HUES64 (cell line): ENCODE results near the gene DPM2.

Experiments
- H3K27ac ChIP-seq: 2 replicates; pipeline ENCODE4 v1.7.0; 2013; ENCODE audit warnings: low read depth, low read length, inconsistent platforms
- H3K27me3 ChIP-seq: 2 replicates; pipeline ENCODE4 v1.6.1; 2013; ENCODE audit warnings: mild to moderate bottlenecking, low read length; ENCODE audit not compliant: insufficient read depth
- H3K36me3 ChIP-seq: 2 replicates; pipeline ENCODE4 v1.6.1; 2013; ENCODE audit warnings: mild to moderate bottlenecking, low read length; ENCODE audit not compliant: insufficient read depth
- H3K4me1 ChIP-seq: 2 replicates; pipeline ENCODE4 v1.6.1; 2013; ENCODE audit warnings: mild to moderate bottlenecking, low read length, moderate library complexity; ENCODE audit not compliant: insufficient read depth
- H3K4me3 ChIP-seq: 2 replicates; pipeline ENCODE4 v1.5.1; 2013; ENCODE audit warnings: mild to moderate bottlenecking, low read length, moderate library complexity
- H3K9ac ChIP-seq: 2 replicates; pipeline ENCODE4 v1.6.1; 2013; ENCODE audit warnings: mild to moderate bottlenecking, low read depth, low read length
- H3K9me3 ChIP-seq: 2 replicates; pipeline ENCODE4 v1.6.1; 2013; ENCODE audit warnings: low read depth, low read length; ENCODE audit not compliant: insufficient read depth
- WGBS: fragments of 150-250, 120-280 bp; methylation state at CpG from one replicate; pipeline ENCODE4 v1.1.7; 2013; ENCODE audit warnings: missing lambda C conversion rate; 5-methylcytosine and 5-hydroxymethylcytosine counted together

The DPM2 gene

GRCh38 chr9:127950513-127951289, 13.0 kb upstream of the DPM2 start:
- Histone ChIP-seq H3K9ac (0 out of 2 replicates have a peak overlapping the region, but pooled peaks have one; percentile 31), H3K36me3 (peaks cover 3% of the 10 kb centered on the region; the same call in 1 of the 2 replicates), H3K4me3 (no peak overlapping the region), H3K4me1 (peaks cover 6% of the 10 kb centered on the region; the same call in 1 of the 2 replicates), H3K9me3 (no peaks in the 10 kb centered on the region), H3K27ac (no peak overlapping the region), H3K27me3 (no peaks in the 10 kb centered on the region)
- 91% methylated on average over 21 of the region's 21 CpGs for WGBS

- Histone ChIP-seq H3K36me3 (peaks cover 10% of the 10 kb centered on the region), H3K9me3 (no peaks in the 10 kb centered on the region), H3K27ac (no peak overlapping the region)
These were observed 12.3 kb upstream of the DPM2 start for GRCh38 chr9:127949827-127950512.

GRCh38 chr9:127947841-127948710, 10.4 kb upstream of the DPM2 start:
- Histone ChIP-seq H3K9me3 (no peaks in the 10 kb centered on the region), H3K4me3 (no peak overlapping the region), H3K36me3 (peaks cover 24% of the 10 kb centered on the region), H3K4me1 (no peaks in the 10 kb centered on the region), H3K9ac (no peak overlapping the region), H3K27ac (no peak overlapping the region), H3K27me3 (no peaks in the 10 kb centered on the region)
- WGBS: 88% methylated on average over 17 of the region's 17 CpGs

More at GRCh38 chr9:127949827-127950512, 12.3 kb upstream of the DPM2 start:
- Histone ChIP-seq H3K4me3 (no peak overlapping the region), H3K27me3 (no peaks in the 10 kb centered on the region), H3K9ac (no peak overlapping the region), H3K4me1 (no peaks in the 10 kb centered on the region)
- WGBS: 94% methylated on average over 17 of the region's 17 CpGs

GRCh38 chr9:127946728-127947127, 9.1 kb upstream of the DPM2 start:
- Histone ChIP-seq H3K9me3 (no peaks in the 10 kb centered on the region), H3K4me1 (no peaks in the 10 kb centered on the region), H3K27me3 (no peaks in the 10 kb centered on the region), H3K9ac (no peak overlapping the region), H3K27ac (no peak overlapping the region), H3K36me3 (peaks cover 34% of the 10 kb centered on the region), H3K4me3 (no peak overlapping the region)
- WGBS: 88% methylated on average over 3 of the region's 3 CpGs

- no peak overlapping the region for H3K27ac ChIP-seq
- H3K36me3 ChIP-seq: peaks cover 34% of the 10 kb centered on the region
These were observed 8.3 kb upstream of the DPM2 start for GRCh38 chr9:127945942-127946341.

GRCh38 chr9:127945338-127945737, 7.7 kb upstream of the DPM2 start:
- WGBS: 95% methylated on average over 24 of the region's 24 CpGs
- H3K9me3 ChIP-seq: no peaks in the 10 kb centered on the region
- H3K27me3 ChIP-seq: no peaks in the 10 kb centered on the region
- H3K9ac ChIP-seq: no peak overlapping the region
- peaks cover 34% of the 10 kb centered on the region for H3K36me3 ChIP-seq
- H3K4me1 ChIP-seq: no peaks in the 10 kb centered on the region
- H3K4me3 ChIP-seq: no peak overlapping the region
- H3K27ac ChIP-seq: no peak overlapping the region

More at GRCh38 chr9:127945942-127946341, 8.3 kb upstream of the DPM2 start:
- 97% methylated on average over 9 of the region's 9 CpGs for WGBS
- no peak overlapping the region for H3K4me3 ChIP-seq
- H3K27me3 ChIP-seq: no peaks in the 10 kb centered on the region
- H3K9ac ChIP-seq: no peak overlapping the region
- H3K9me3 ChIP-seq: no peaks in the 10 kb centered on the region
- H3K4me1 ChIP-seq: no peaks in the 10 kb centered on the region

- WGBS: 95% methylated on average over 38 of the region's 38 CpGs
- Histone ChIP-seq H3K9me3 (no peaks in the 10 kb centered on the region), H3K36me3 (peaks cover 37% of the 10 kb centered on the region), H3K27ac (no peak overlapping the region), H3K9ac (no peak overlapping the region), H3K4me1 (no peaks in the 10 kb centered on the region), H3K27me3 (no peaks in the 10 kb centered on the region), H3K4me3 (no peak overlapping the region)
These were observed 7.0 kb upstream of the DPM2 start for GRCh38 chr9:127944586-127945218.

GRCh38 chr9:127943731-127944144, 6.1 kb upstream of the DPM2 start:
- Histone ChIP-seq H3K4me1 (no peaks in the 10 kb centered on the region), H3K27me3 (no peaks in the 10 kb centered on the region), H3K36me3 (peaks cover 37% of the 10 kb centered on the region), H3K4me3 (no peak overlapping the region), H3K27ac (no peak overlapping the region), H3K9ac (no peak overlapping the region), H3K9me3 (no peaks in the 10 kb centered on the region)
- WGBS: 33% methylated on average over 12 of the region's 13 CpGs

- no peak overlapping the region for H3K9ac ChIP-seq
- H3K9me3 ChIP-seq: no peaks in the 10 kb centered on the region
- H3K27ac ChIP-seq: no peak overlapping the region
These were observed 5.5 kb upstream of the DPM2 start for GRCh38 chr9:127943011-127943662.

GRCh38 chr9:127942216-127943010, 4.8 kb upstream of the DPM2 start:
- peaks cover 37% of the 10 kb centered on the region for H3K36me3 ChIP-seq
- no peak overlapping the region for H3K9ac ChIP-seq
- no peaks in the 10 kb centered on the region for H3K4me1 ChIP-seq
- no peaks in the 10 kb centered on the region for H3K27me3 ChIP-seq
- H3K9me3 ChIP-seq: no peaks in the 10 kb centered on the region
- H3K4me3 ChIP-seq: no peak overlapping the region
- H3K27ac ChIP-seq: no peak overlapping the region
- 76% methylated on average over 18 of the region's 18 CpGs for WGBS

More at GRCh38 chr9:127943011-127943662, 5.5 kb upstream of the DPM2 start:
- WGBS: 93% methylated on average over 14 of the region's 14 CpGs
- Histone ChIP-seq H3K4me1 (no peaks in the 10 kb centered on the region), H3K4me3 (no peak overlapping the region), H3K36me3 (peaks cover 37% of the 10 kb centered on the region), H3K27me3 (no peaks in the 10 kb centered on the region)
